Measurements from ENCODE around the gene UMOD.

DNA sequence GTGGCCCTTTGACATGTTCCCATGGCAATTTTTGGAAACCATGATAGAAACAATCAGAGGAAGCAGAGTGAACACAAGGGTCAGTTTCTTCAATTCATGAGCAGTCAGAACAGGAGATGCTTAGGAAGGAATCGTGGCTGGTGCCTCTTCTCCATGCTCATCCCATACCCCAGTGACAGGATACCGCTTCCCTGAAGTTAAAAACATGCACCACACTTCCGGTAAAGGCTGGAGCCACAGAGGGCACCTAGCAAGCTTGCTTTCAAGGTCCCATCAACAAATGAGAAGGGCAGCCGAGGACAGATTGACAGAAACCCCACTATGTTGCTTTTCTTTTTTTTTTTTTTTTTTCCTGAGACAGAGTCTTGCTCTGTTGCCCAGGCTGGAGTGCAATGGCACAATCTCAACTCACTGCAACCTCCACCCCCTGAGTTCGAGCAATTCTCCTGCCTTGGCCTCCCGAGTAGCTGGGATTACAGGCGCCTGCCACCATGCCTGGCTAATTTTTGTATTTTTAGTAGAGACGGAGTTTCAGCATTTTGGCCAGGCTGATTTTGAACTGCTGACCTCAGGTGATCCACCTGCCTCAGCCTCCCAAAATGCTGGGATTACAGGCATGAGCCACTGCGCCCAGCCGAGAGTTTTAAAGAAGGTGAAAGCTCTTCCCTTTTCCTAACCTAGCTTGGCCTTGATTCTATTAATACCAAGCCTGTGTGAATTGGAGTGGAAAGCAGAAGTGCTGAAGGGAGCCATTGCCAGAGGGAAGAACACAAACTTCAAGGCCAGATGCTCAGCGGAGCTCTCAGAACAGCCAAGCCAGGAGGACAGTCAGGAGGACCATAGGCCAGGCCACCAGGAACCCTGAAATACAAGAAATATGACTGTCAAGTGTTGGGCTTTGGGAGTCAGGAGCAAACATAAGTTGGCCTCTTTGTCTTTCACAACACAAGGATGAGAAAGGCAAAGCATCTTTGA is 41.8 kb downstream of the UMOD start:
- peak in 1 of 3 donors; percentile 5 for TF ChIP-seq POLR2A (IDR thresholded peaks at IDR 0.05)
- TF ChIP-seq, protein P1, sequence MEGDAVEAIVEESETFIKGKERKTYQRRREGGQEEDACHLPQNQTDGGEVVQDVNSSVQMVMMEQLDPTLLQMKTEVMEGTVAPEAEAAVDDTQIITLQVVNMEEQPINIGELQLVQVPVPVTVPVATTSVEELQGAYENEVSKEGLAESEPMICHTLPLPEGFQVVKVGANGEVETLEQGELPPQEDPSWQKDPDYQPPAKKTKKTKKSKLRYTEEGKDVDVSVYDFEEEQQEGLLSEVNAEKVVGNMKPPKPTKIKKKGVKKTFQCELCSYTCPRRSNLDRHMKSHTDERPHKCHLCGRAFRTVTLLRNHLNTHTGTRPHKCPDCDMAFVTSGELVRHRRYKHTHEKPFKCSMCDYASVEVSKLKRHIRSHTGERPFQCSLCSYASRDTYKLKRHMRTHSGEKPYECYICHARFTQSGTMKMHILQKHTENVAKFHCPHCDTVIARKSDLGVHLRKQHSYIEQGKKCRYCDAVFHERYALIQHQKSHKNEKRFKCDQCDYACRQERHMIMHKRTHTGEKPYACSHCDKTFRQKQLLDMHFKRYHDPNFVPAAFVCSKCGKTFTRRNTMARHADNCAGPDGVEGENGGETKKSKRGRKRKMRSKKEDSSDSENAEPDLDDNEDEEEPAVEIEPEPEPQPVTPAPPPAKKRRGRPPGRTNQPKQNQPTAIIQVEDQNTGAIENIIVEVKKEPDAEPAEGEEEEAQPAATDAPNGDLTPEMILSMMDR (IDR thresholded peaks at IDR 0.05) = no peak
